ENCODE measurements around the gene OR51G1. TPM values are rescaled to one million over a fixed set of nuclear protein-coding genes. Genes with fewer than 3 reads are reported as not detected.
"Not testable (repeated sequence)": the region's sequence is repeated elsewhere in the genome, so short reads cannot be mapped to it uniquely, and the experiment has no call there.

Gene OR51G1
- not detected in 2 replicates for total RNA-seq (2014; rRNA removed; shearing (Covaris generic))

GRCh38 chr11:4924239-4924638 is at the start of gene OR51G1:
TSS of gene OR51G1 (minus strand) at chr11:4924339. CDS start at chr11:4924339, 0 bp downstream.
- Histone ChIP-seq H3K4me3 (ENCODE audit: insufficient read depth, low read depth, low read length) (no peak within 1 kb of the TSS), H3K36me3 (replicated peaks; ENCODE audit: control insufficient read depth, insufficient read depth, low read length) (no peaks in the 10 kb centered on the region), H3K27me3 (ENCODE audit: control insufficient read depth, insufficient read depth, low read length) (no peaks in the 10 kb centered on the region)
- DNase-seq, result no peak

GRCh38 chr11:4962816-4963215 is 38.7 kb upstream of the OR51G1 start:
- no peaks in the 10 kb centered on the region for H3K27me3 ChIP-seq (ENCODE audit: control insufficient read depth, insufficient read depth, low read length)
- no peak for DNase-seq
- no peak overlapping the region for H3K4me3 ChIP-seq (ENCODE audit: insufficient read depth, low read depth, low read length)
- no peaks in the 10 kb centered on the region for H3K36me3 ChIP-seq (replicated peaks; ENCODE audit: control insufficient read depth, insufficient read depth, low read length)

- H3K36me3 ChIP-seq (replicated peaks; ENCODE audit: control insufficient read depth, insufficient read depth, low read length), result no peaks in the 10 kb centered on the region
- no peak overlapping the region for H3K4me3 ChIP-seq (ENCODE audit: insufficient read depth, low read depth, low read length)
- H3K27me3 ChIP-seq (ENCODE audit: control insufficient read depth, insufficient read depth, low read length), result no peaks in the 10 kb centered on the region
- no peak for DNase-seq
These were observed 36.7 kb upstream of the OR51G1 start for GRCh38 chr11:4960877-4961276.

- Histone ChIP-seq H3K4me3 (ENCODE audit: insufficient read depth, low read depth, low read length) (no peak overlapping the region), H3K36me3 (replicated peaks; ENCODE audit: control insufficient read depth, insufficient read depth, low read length) (no peaks in the 10 kb centered on the region), H3K27me3 (ENCODE audit: control insufficient read depth, insufficient read depth, low read length) (no peaks in the 10 kb centered on the region)
- no peak for DNase-seq
These were observed 33.3 kb upstream of the OR51G1 start for GRCh38 chr11:4957396-4957795.

GRCh38 chr11:4955613-4956012 is 31.5 kb upstream of the OR51G1 start, which contains the start of gene OR51A2:
TSS of gene OR51A2 (minus strand) at chr11:4955713. CDS start at chr11:4955713, 0 bp downstream.
- not testable (repeated sequence) for H3K36me3 ChIP-seq (replicated peaks; ENCODE audit: control insufficient read depth, insufficient read depth, low read length); H3K4me3 ChIP-seq (ENCODE audit: insufficient read depth, low read depth, low read length); H3K27me3 ChIP-seq (ENCODE audit: control insufficient read depth, insufficient read depth, low read length); DNase-seq

- H3K36me3 ChIP-seq (replicated peaks; ENCODE audit: control insufficient read depth, insufficient read depth, low read length), result no peaks in the 10 kb centered on the region
- H3K4me3 ChIP-seq (ENCODE audit: insufficient read depth, low read depth, low read length), result no peak within 1 kb of the TSS
- no peaks in the 10 kb centered on the region for H3K27me3 ChIP-seq (ENCODE audit: control insufficient read depth, insufficient read depth, low read length)
- DNase-seq, result no peak
These were observed 23.4 kb upstream of the OR51G1 start, which contains the start of gene OR51A4 for GRCh38 chr11:4947505-4947904. TSS of gene OR51A4 (minus strand) at chr11:4947605. CDS start at chr11:4947100, 505 bp downstream.

GRCh38 chr11:4936745-4937144 is 12.6 kb upstream of the OR51G1 start:
- DNase-seq, result no peak
- no peaks in the 10 kb centered on the region for H3K36me3 ChIP-seq (replicated peaks; ENCODE audit: control insufficient read depth, insufficient read depth, low read length)
- no peaks in the 10 kb centered on the region for H3K27me3 ChIP-seq (ENCODE audit: control insufficient read depth, insufficient read depth, low read length)
- H3K4me3 ChIP-seq (ENCODE audit: insufficient read depth, low read depth, low read length), result no peak overlapping the region

- no peaks in the 10 kb centered on the region for H3K36me3 ChIP-seq (replicated peaks; ENCODE audit: control insufficient read depth, insufficient read depth, low read length)
- no peak for DNase-seq
- H3K27me3 ChIP-seq (ENCODE audit: control insufficient read depth, insufficient read depth, low read length), result no peaks in the 10 kb centered on the region
- no peak overlapping the region for H3K4me3 ChIP-seq (ENCODE audit: insufficient read depth, low read depth, low read length)
These were observed 8.6 kb upstream of the OR51G1 start for GRCh38 chr11:4932751-4933150.

- no peaks in the 10 kb centered on the region for H3K27me3 ChIP-seq (ENCODE audit: control insufficient read depth, insufficient read depth, low read length)
- H3K4me3 ChIP-seq (ENCODE audit: insufficient read depth, low read depth, low read length), result no peak overlapping the region
- H3K36me3 ChIP-seq (replicated peaks; ENCODE audit: control insufficient read depth, insufficient read depth, low read length), result no peaks in the 10 kb centered on the region
- no peak for DNase-seq
These were observed 2.5 kb upstream of the OR51G1 start for GRCh38 chr11:4926608-4927007.

GRCh38 chr11:4922304-4922703 is 1.8 kb downstream of the OR51G1 start:
- Histone ChIP-seq H3K27me3 (ENCODE audit: control insufficient read depth, insufficient read depth, low read length) (no peaks in the 10 kb centered on the region), H3K4me3 (ENCODE audit: insufficient read depth, low read depth, low read length) (no peak overlapping the region), H3K36me3 (replicated peaks; ENCODE audit: control insufficient read depth, insufficient read depth, low read length) (no peaks in the 10 kb centered on the region)

GRCh38 chr11:4921796-4922195 is 2.3 kb downstream of the OR51G1 start:
- Histone ChIP-seq H3K27me3 (ENCODE audit: control insufficient read depth, insufficient read depth, low read length) (no peaks in the 10 kb centered on the region), H3K36me3 (replicated peaks; ENCODE audit: control insufficient read depth, insufficient read depth, low read length) (no peaks in the 10 kb centered on the region), H3K4me3 (ENCODE audit: insufficient read depth, low read depth, low read length) (no peak overlapping the region)
- DNase-seq, result no peak

More at GRCh38 chr11:4922304-4922703, 1.8 kb downstream of the OR51G1 start:
- no peak for DNase-seq

- no peak for DNase-seq
- H3K27me3 ChIP-seq (ENCODE audit: control insufficient read depth, insufficient read depth, low read length), result no peaks in the 10 kb centered on the region
- H3K36me3 ChIP-seq (replicated peaks; ENCODE audit: control insufficient read depth, insufficient read depth, low read length), result no peaks in the 10 kb centered on the region
- no peak within 1 kb of the TSS for H3K4me3 ChIP-seq (ENCODE audit: insufficient read depth, low read depth, low read length)
These were observed 4.9 kb downstream of the OR51G1 start, which contains the start of gene OR51G2 for GRCh38 chr11:4919250-4919649. TSS of gene OR51G2 (minus strand) at chr11:4919350. CDS start at chr11:4915663, 3,687 bp downstream.

- Histone ChIP-seq H3K27me3 (ENCODE audit: control insufficient read depth, insufficient read depth, low read length) (no peaks in the 10 kb centered on the region), H3K36me3 (replicated peaks; ENCODE audit: control insufficient read depth, insufficient read depth, low read length) (no peaks in the 10 kb centered on the region), H3K4me3 (ENCODE audit: insufficient read depth, low read depth, low read length) (no peak overlapping the region)
- DNase-seq, result no peak
These were observed 7.6 kb downstream of the OR51G1 start for GRCh38 chr11:4916581-4916980.

- no peaks in the 10 kb centered on the region for H3K36me3 ChIP-seq (replicated peaks; ENCODE audit: control insufficient read depth, insufficient read depth, low read length)
- no peak for DNase-seq
- no peak within 1 kb of the TSS for H3K4me3 ChIP-seq (ENCODE audit: insufficient read depth, low read depth, low read length)
- H3K27me3 ChIP-seq (ENCODE audit: control insufficient read depth, insufficient read depth, low read length), result no peaks in the 10 kb centered on the region
These were observed 20.7 kb downstream of the OR51G1 start, which contains the start of gene OR51A7 for GRCh38 chr11:4903484-4903883. TSS of gene OR51A7 (plus strand) at chr11:4903783. CDS start at chr11:4907370, 3,587 bp downstream.

- peak; percentile 1 for DNase-seq
- no peaks in the 10 kb centered on the region for H3K36me3 ChIP-seq (replicated peaks; ENCODE audit: control insufficient read depth, insufficient read depth, low read length)
- H3K27me3 ChIP-seq (ENCODE audit: control insufficient read depth, insufficient read depth, low read length), result no peaks in the 10 kb centered on the region
- no peak overlapping the region for H3K4me3 ChIP-seq (ENCODE audit: insufficient read depth, low read depth, low read length)
These were observed 32.0 kb downstream of the OR51G1 start for GRCh38 chr11:4891996-4892640.
